Sigmoid colon (tissue), 4 donors: ENCODE measurements around the gene PTPN3.

Experiments
- CTCF ChIP-seq, 4 experiments: fragments of 450-650 bp in 3 of 4; fragments of 200-600 bp in 1 of 4; IDR thresholded peaks; one replicate each; pipeline ENCODE4 v1.5.1; 2016 to 2019; ENCODE audit warnings: antibody characterized with exemption in 4 of 4, mild to moderate bottlenecking in 3 of 4, moderate library complexity in 2 of 4
- EP300 ChIP-seq, 4 donors: sonication (generic); formaldehyde crosslinking; IDR thresholded peaks; one replicate each; pipeline ENCODE4 v1.6.1; 2017; ENCODE audit warnings: antibody characterized with exemption in 4 of 4
- POLR2A ChIP-seq, 2 donors: fragments of 450-650 bp; IDR thresholded peaks; one replicate each; pipeline ENCODE4 v1.6.1; 2016; ENCODE audit warnings: antibody characterized with exemption in 2 of 2, mild to moderate bottlenecking in 2 of 2, moderate library complexity in 2 of 2
- POLR2AphosphoS5 ChIP-seq, 4 donors: sonication (generic); formaldehyde crosslinking; IDR thresholded peaks; one replicate each; pipeline ENCODE4 v1.6.1; 2017; ENCODE audit warnings: antibody characterized with exemption in 4 of 4

GRCh38 chr9:109371374-109371773 lies 126.7 kb downstream of the PTPN3 start:
- no peak for TF ChIP-seq POLR2A (IDR thresholded peaks at IDR 0.05)
- TF ChIP-seq CTCF (IDR thresholded peaks at IDR 0.05) = no peak
- TF ChIP-seq POLR2AphosphoS5 (IDR thresholded peaks at IDR 0.05) = no peak
- no peak for TF ChIP-seq EP300 (IDR thresholded peaks at IDR 0.05)
